HG02798 (cell line): Measurements from ENCODE around the gene TAS2R40.

Source experiments
- ATAC-seq: cut with Tn5 transposase; IDR thresholded peaks from one replicate; pipeline ENCODE4 v1.9.1; 2021; ENCODE audit warnings: mild to moderate bottlenecking; ENCODE audit not compliant: unreplicated experiment, poor library complexity

TAS2R40 gene

DNA sequence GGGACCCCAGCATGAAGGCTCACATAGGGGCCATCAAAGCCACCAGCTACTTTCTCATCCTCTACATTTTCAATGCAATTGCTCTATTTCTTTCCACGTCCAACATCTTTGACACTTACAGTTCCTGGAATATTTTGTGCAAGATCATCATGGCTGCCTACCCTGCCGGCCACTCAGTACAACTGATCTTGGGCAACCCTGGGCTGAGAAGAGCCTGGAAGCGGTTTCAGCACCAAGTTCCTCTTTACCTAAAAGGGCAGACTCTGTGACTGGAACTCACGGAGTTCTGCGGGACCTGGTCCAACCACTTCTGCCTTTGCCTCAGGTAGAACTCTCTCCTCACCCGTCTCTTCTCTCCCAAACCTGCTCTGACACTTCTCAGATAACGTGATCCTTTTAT lies 945 bp downstream of the TAS2R40 start:
- no peak for ATAC-seq

DNA sequence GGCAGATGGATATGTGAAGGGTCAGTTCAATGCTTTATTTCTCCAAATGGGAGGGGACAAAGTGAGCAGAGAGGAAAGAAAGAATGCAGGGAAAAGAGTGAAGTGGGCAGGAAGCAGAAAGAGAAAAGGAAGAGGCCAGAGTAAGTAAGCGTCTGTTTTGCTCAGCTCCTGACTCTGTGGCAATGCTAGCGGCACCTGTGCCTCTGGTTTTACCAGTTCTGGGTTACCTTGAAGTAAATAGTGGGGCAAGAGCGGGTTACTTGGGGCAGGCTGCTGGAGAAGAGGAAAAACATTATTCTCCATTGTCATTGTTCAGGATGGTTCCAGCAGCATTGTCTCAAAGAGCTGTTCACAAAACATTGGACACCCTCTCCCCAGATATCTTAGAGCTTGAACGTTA lies 1.9 kb downstream of the TAS2R40 start:
- no peak for ATAC-seq

GRCh38 chr7:143225047-143225446 lies 3.2 kb downstream of the TAS2R40 start:
- ATAC-seq: no peak

DNA sequence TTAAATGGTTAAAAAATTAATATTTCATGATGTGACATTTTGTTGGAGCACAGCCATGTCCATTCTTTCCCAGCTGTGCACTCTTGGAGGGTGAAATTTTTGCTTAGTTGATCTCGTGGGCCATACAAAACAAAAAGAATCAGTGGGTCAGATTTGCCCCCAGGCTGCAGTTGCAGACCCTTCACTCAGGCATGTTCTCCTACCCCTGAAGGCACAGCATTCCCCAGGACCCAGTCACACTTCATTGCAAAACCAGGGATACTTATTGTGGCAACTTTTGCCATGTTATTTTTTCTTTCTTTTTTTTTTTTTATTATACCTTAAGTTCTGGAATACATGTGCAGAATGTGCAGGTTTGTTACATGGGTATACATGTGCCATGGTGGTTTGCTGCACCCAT lies 6.0 kb downstream of the TAS2R40 start:
- ATAC-seq: no peak

GRCh38 chr7:143229054-143229790 lies 7.4 kb downstream of the TAS2R40 start:
- no peak for ATAC-seq

- no peak for ATAC-seq
These were observed 9.0 kb downstream of the TAS2R40 start for GRCh38 chr7:143230602-143231457.

DNA sequence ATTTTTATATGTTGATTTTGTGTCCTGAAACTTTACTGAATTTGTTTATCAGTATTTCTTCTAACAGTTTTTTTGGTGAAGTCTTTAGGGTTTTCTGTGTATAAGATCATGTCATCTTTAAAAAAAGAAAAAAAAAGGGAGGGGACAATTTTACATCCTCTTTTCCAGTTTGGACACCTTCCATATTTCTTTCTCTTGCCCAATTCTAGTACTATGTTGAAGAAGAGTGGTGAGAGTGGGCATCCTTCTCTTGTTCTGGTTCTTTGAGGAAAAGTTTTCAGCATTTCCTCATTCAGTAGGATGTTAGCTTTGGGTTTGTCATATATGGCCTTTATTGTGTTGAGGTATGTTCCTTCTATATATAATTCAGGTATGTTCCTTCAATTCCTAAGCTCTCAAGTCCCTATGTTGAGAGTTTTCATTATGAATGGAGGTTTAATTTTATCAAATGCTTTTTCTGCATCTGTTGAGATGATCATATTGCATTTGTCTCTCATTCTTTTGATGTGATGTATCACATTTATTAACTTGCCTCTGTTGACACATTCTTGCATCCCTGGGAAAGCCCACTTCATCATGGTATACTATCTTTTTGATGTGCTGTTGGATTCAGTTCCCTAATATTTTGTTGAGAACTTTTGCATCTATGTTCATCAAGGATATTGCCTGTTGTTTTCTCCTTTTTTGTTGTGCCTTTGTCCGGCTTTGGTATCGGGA lies 12.1 kb downstream of the TAS2R40 start:
- ATAC-seq: no peak

- no peak for ATAC-seq
These were observed 12.7 kb downstream of the TAS2R40 start for GRCh38 chr7:143234533-143234875.

DNA sequence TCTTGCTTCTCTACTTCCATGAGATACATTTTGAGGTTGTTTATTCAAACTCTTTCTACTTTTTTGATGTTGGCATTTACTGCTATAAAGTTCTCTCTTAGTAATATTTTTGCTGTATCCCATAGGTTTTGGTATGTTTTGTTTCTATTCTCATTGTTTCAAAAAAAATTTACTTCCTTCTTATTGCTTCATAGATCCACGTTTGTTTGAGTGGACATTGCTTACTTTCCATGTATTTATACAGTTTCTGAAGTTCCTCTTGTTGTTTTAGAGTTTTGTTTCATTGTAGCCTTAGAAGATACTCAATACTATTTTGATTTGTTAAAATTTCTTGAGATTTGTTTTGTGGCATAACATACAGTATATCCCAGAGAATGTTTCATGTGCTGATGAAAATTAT lies 13.7 kb downstream of the TAS2R40 start:
- no peak for ATAC-seq

GRCh38 chr7:143236408-143236990 lies 14.7 kb downstream of the TAS2R40 start:
- no peak for ATAC-seq

GRCh38 chr7:143237366-143237765 lies 15.5 kb downstream of the TAS2R40 start:
- no peak for ATAC-seq

DNA sequence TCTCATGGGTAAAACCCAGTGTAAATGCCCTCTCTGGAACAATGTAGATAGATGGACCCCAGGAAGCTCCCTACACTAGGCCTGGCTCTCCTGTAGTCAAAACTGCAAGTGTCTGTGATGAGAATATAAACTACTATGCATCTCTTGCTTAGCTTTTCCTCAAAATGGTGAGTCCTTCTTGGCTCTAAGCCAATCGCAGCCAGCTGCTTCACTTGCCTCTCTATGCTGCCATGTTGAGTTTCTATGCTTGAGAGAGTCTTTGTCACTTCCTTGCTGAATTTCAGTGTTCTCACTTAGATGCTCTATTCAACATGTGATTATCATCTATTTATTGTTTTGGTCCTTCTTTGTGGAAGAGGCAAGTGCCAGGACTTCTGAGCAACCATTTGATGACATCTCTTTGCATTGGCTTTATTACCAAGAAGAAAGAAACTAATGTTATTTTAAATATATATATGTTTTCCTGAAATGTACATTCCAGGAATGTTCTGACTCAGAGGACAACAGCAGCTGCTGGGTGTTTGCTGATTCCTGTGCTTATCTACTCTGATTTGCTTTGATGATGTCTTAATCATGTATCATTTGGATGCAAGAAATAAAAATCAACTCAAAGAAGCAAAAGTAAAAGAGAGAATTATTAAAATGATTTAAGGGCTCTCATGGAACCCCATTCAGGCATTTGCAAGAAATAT lies 16.6 kb downstream of the TAS2R40 start:
- ATAC-seq: no peak

- ATAC-seq: no peak
These were observed 18.0 kb downstream of the TAS2R40 start for GRCh38 chr7:143239813-143240212.

DNA sequence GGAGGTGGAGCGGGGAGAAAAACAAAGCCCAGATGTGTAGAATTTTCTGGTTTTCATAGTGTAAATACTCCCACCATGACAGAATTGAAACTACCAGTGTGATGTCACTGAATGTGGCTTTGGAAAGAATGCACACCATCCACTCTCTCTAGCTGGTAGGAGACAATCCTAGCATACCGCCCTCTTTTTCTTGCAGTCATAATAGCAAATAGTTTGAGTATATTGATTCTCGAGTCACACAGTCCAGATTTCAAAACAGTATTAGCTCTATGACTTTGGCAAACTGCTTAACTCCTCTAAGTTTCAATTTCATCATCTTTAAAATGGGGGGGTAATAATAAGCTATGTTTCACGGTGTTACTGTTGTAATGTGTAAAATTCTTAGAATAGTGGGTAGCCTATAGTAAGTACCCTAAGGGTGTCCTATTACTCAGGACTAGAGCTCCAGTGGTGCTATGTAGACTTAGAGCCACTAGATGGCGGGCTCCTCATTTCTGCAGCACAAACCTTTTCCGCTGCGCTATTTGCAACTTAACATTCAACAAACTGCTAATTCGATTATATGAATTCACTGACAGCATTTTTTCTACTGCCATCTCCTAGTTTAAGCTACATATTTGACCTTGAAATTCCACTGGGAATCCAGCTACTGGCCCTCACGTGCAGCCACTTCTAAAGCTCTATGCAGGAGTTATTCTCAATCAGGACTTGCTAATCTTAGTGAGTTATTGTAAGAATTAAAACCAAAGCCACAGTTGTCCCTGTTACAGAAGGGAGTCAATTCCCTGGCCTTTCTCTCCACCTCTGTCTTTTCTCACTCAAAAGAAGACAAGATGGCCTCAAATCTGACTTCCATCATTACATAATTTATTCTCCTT lies 18.7 kb downstream of the TAS2R40 start:
- peak; percentile 96 for ATAC-seq

GRCh38 chr7:143242306-143242705 lies 20.5 kb downstream of the TAS2R40 start:
- ATAC-seq: no peak

GRCh38 chr7:143243111-143243510 lies 21.3 kb downstream of the TAS2R40 start:
- ATAC-seq: no peak

DNA sequence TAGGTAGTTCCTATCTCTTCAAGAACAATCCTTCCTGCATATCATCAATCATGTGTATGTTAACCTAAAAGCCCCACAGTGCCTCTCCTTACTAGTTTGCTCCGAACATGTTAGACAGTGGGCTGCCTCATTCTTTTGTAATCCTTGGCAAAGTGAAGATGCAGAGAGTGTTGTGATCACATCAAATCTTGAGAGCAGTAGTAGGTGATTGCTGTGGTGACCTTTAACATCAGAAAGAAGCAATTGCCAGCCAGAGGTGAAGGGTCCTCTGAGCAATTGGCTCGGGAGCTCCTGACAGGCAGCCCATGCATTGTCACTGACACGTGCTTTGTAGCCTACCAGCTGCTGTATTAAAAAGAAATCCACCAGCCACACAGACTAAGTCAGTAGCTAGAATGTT lies 21.8 kb downstream of the TAS2R40 start:
- ATAC-seq: no peak

GRCh38 chr7:143244321-143244720 lies 22.5 kb downstream of the TAS2R40 start:
- no peak for ATAC-seq

DNA sequence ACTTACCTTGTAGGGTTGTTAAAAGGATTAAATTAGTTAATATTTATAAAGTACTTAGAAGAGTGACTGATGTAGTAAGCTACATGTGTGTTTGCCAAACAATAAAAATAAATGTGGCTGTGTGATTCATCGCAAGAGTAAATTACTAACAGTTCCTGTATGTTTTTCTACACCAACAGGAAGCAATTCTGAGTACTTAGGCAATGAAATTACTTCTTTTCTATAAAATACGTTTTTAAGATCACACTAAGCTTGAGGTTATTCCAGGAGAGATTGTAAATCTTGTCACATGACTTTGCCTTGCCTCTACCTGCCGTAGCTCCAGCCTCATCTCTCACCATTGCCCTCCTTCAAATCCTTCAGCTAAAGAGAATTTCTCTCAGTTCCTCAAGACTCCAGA lies 23.3 kb downstream of the TAS2R40 start:
- ATAC-seq: no peak
